Left lung (tissue), 10 donors: ENCODE results near the gene YIPF7. TPM values are rescaled to one million over a fixed set of nuclear protein-coding genes. Genes with fewer than 3 reads are reported as not detected.

ENCODE experiments used
- ATAC-seq: fragments of 200-7000 bp; cut with Tn5 transposase; one replicate; pipeline ENCODE4 v1.9.1; 2020; ENCODE audit warnings: moderate library complexity
- DNase-seq, 4 donors: peaks; one replicate each; pipeline ENCODE4 v3.0.0-alpha.2; 2013 to 2020
- H3K27ac ChIP-seq, 2 donors: fragments of 200-600 bp; sonication (generic) in 1 of 2; one replicate each; pipeline versions ENCODE4 v1.5.0 to v1.8.0; 2020 to 2021
- H3K27me3 ChIP-seq, 2 donors: fragments of 200-600 bp; sonication (generic) in 1 of 2; one replicate each; pipeline versions ENCODE4 v1.5.0 to v1.8.0; 2020 to 2021
- H3K36me3 ChIP-seq, 2 donors: fragments of 200-600 bp; sonication (generic) in 1 of 2; one replicate each; pipeline versions ENCODE4 v1.5.0 to v1.8.0; 2020 to 2021
- H3K4me1 ChIP-seq, 2 donors: fragments of 200-600 bp; one replicate each; pipeline ENCODE4 v1.8.0; 2021
- H3K4me3 ChIP-seq, 2 donors: fragments of 200-600 bp; sonication (generic) in 1 of 2; one replicate each; pipeline versions ENCODE4 v1.5.0 to v1.8.0; 2020 to 2021; ENCODE audit warnings: mild to moderate bottlenecking in 1 of 2
- H3K9me3 ChIP-seq, 2 donors: fragments of 200-600 bp; sonication (generic) in 1 of 2; one replicate each; pipeline versions ENCODE4 v1.5.0 to v1.8.0; 2020 to 2021
- CTCF ChIP-seq, 2 donors: fragments of 200-600 bp; sonication (generic) in 1 of 2; IDR thresholded peaks; one replicate each; pipeline versions ENCODE4 v1.5.0 to v1.8.0; 2021; ENCODE audit warnings: antibody characterized with exemption in 2 of 2
- intact Hi-C, 2 donors: fragments of 100-400 bp; cut with DNase I; formaldehyde crosslinking; loops; one replicate each; pipeline versions ENCODE4 v1.11.2 to v1.14.2; 2022
- polyA plus RNA-seq, 6 donors: library from polyadenylated mRNA; unstranded; fragments of 120-200 nt; gene quantifications; one replicate each; pipeline ENCODE4 v1.2.1, GENCODE V29; 2013; ENCODE audit not compliant: insufficient read length in 6 of 6
- total RNA-seq, 2 donors: library from RNA; stranded (reverse); fragmentation: NEBNext Ultra II Directional; extraction: Animal tissue kit (Norgen Biotek cat#: 25700); gene quantifications; one replicate each; pipeline ENCODE4 v1.2.1, GENCODE V29; 2021
- donor health status: DM: no; HTN: yes; CAD: no.
- donor health status: DM: no; HTN: no; CAD: no.

YIPF7 gene
- total and polyA plus RNA-seq, 8 donors, result 0.20 to 0.48 (median 0.33) TPM; not detected in 3

- no peak overlapping the region for H3K4me3 ChIP-seq
- no peak for TF ChIP-seq CTCF (IDR thresholded peaks at IDR 0.05)
- no peaks in the 10 kb centered on the region for H3K27me3 ChIP-seq
- H3K9me3 ChIP-seq, result peaks cover 0 to under 1% of the 10 kb centered on the region in 2 donors
- intact Hi-C loops, result no loop called here
- H3K36me3 ChIP-seq, result no peaks in the 10 kb centered on the region
- no peak overlapping the region for H3K27ac ChIP-seq
- ATAC-seq (no peak), DNase-seq (no peak)
- H3K4me1 ChIP-seq, result no peaks in the 10 kb centered on the region
These were observed 72.5 kb downstream of the YIPF7 start for GRCh38 chr4:44578954-44579353.

Other genes with a start within 250 kb of the YIPF7 start
- gene KCTD8, start 202.8 kb downstream of the YIPF7 start, total RNA-seq, result under 1 TPM in 1 of 2 donors, not detected in 1; 0.20 TPM
- under 1 TPM in 5 of 6 donors, not detected in 1; 0.08 to 0.23 (median 0.18) TPM for gene KCTD8, start 202.8 kb downstream of the YIPF7 start, polyA plus RNA-seq
- 10 to 100 TPM; 17.3 to 22.1 TPM for gene GUF1, start 26.8 kb upstream of the YIPF7 start, total RNA-seq
- gene GUF1, start 26.8 kb upstream of the YIPF7 start, polyA plus RNA-seq, result 10 to 100 TPM; 30.0 to 37.6 (median 31.0) TPM
- gene GNPDA2, start 74.9 kb upstream of the YIPF7 start, total RNA-seq, result 10 to 100 TPM; 12.1 to 13.6 TPM
- 10 to 100 TPM; 27.1 to 34.9 (median 30.3) TPM for gene GNPDA2, start 74.9 kb upstream of the YIPF7 start, polyA plus RNA-seq